ENCODE results near the gene GCLM. TPM values are rescaled to one million over a fixed set of nuclear protein-coding genes. Genes with fewer than 3 reads are reported as not detected.

The GCLM gene
- total RNA-seq, 4 donors from 2014 or later: 7.4 to 14.1 (median 8.7) TPM

- H3K36me3 ChIP-seq: peaks cover 5 to 48% of the 10 kb centered on the region in 2 donors
- 83 to 91% methylated on average over 3 of the region's 3 CpGs for WGBS, 2 donors (ENCODE audit: low coverage in 1 of 2)
- ATAC-seq: no peak
- H3K27me3 ChIP-seq: no peaks in the 10 kb centered on the region
- H3K9me3 ChIP-seq: no peaks in the 10 kb centered on the region
- no peak overlapping the region for H3K27ac ChIP-seq
- no peak overlapping the region for H3K4me3 ChIP-seq
- TF ChIP-seq CTCF (IDR thresholded peaks at IDR 0.05): no peak
- no peak for TF ChIP-seq POLR2A (IDR thresholded peaks at IDR 0.05)
- no peak for TF ChIP-seq EP300 (IDR thresholded peaks at IDR 0.05)
- TF ChIP-seq POLR2AphosphoS5 (IDR thresholded peaks at IDR 0.05): no peak
- no peaks in the 10 kb centered on the region for H3K4me1 ChIP-seq
Observed at GRCh38 chr1:93899543-93900207, 9.6 kb downstream of the GCLM start.

GRCh38 chr1:93888900-93889299 is 20.3 kb downstream of the GCLM start:
- peaks cover 0 to 41% of the 10 kb centered on the region in 2 donors for H3K36me3 ChIP-seq
- no peaks in the 10 kb centered on the region for H3K9me3 ChIP-seq
- no peak for ATAC-seq
- TF ChIP-seq CTCF (IDR thresholded peaks at IDR 0.05): no peak
- no peak for TF ChIP-seq POLR2A (IDR thresholded peaks at IDR 0.05)
- WGBS, 2 donors (ENCODE audit: low coverage in 1 of 2): 55 to 83% methylated on average over 2 to 6 of the region's 6 CpGs
- no peak overlapping the region for H3K4me3 ChIP-seq
- H3K4me1 ChIP-seq: no peaks in the 10 kb centered on the region
- no peak overlapping the region for H3K27ac ChIP-seq
- no peaks in the 10 kb centered on the region for H3K27me3 ChIP-seq

GRCh38 chr1:93882269-93882668 is 27.0 kb downstream of the GCLM start:
- no peak overlapping the region for H3K27ac ChIP-seq
- peaks cover 0 to 12% of the 10 kb centered on the region in 2 donors for H3K36me3 ChIP-seq
- WGBS, 2 donors (ENCODE audit: low coverage in 1 of 2): 64 to 78% methylated on average over 4 of the region's 4 CpGs
- H3K4me1 ChIP-seq: peaks cover 0 to 23% (median 9%) of the 10 kb centered on the region in 3 donors
- TF ChIP-seq POLR2A (IDR thresholded peaks at IDR 0.05) (no peak), CTCF (IDR thresholded peaks at IDR 0.05) (no peak), POLR2AphosphoS5 (IDR thresholded peaks at IDR 0.05) (no peak), EP300 (IDR thresholded peaks at IDR 0.05) (no peak)
- no peak for ATAC-seq
- no peak overlapping the region for H3K4me3 ChIP-seq
- H3K9me3 ChIP-seq: no peaks in the 10 kb centered on the region
- H3K27me3 ChIP-seq: no peaks in the 10 kb centered on the region

GRCh38 chr1:93880731-93881130 is 28.5 kb downstream of the GCLM start:
- ATAC-seq: no peak
- WGBS, 2 donors (ENCODE audit: low coverage in 1 of 2): 92 to 94% methylated on average over 2 of the region's 2 CpGs
- TF ChIP-seq CTCF (IDR thresholded peaks at IDR 0.05) (no peak), EP300 (IDR thresholded peaks at IDR 0.05) (no peak), POLR2AphosphoS5 (IDR thresholded peaks at IDR 0.05) (no peak), POLR2A (IDR thresholded peaks at IDR 0.05) (no peak)
- Histone ChIP-seq H3K4me1 (peaks cover 0 to 38% (median 13%) of the 10 kb centered on the region in 3 donors), H3K4me3 (no peak overlapping the region), H3K27me3 (no peaks in the 10 kb centered on the region), H3K36me3 (peaks cover 0 to 27% of the 10 kb centered on the region in 2 donors), H3K27ac (no peak overlapping the region), H3K9me3 (no peaks in the 10 kb centered on the region)

GRCh38 chr1:93878889-93879586 is 30.2 kb downstream of the GCLM start, which contains the start of gene DNTTIP2:
DNTTIP2 (minus strand) TSS chr1:93879206; CDS start chr1:93879148, 58 bp downstream.
- peak; percentile 98 for ATAC-seq
- WGBS, 2 donors (ENCODE audit: low coverage in 1 of 2): 1% methylated on average over 20 to 28 of the region's 50 CpGs
- Histone ChIP-seq H3K27me3 (no peaks in the 10 kb centered on the region), H3K4me1 (peaks cover 0 to 41% (median 13%) of the 10 kb centered on the region in 3 donors), H3K4me3 (peak within 1 kb of the TSS; percentile 85 to 92), H3K9me3 (no peaks in the 10 kb centered on the region), H3K36me3 (peaks cover 5 to 44% of the 10 kb centered on the region in 2 donors), H3K27ac (peak within 1 kb of the TSS; percentile 78 to 96 (median 92))
- TF ChIP-seq POLR2AphosphoS5 (IDR thresholded peaks at IDR 0.05) (peak; percentile 95), CTCF (IDR thresholded peaks at IDR 0.05) (peak in 1 of 4 experiments; percentile 27), EP300 (IDR thresholded peaks at IDR 0.05) (no peak), POLR2A (IDR thresholded peaks at IDR 0.05) (peak; percentile 80 to 87)

Measured in gastroesophageal sphincter (tissue), 4 donors.